GM18867 (cell line): ENCODE data around the gene ZDHHC1.
"Not testable (repeated sequence)": the region's sequence is repeated elsewhere in the genome, so short reads cannot be mapped to it uniquely, and the experiment has no call there.

ENCODE experiments used
- ATAC-seq: cut with Tn5 transposase; IDR thresholded peaks from one replicate; pipeline ENCODE4 v1.9.1; 2021; ENCODE audit warnings: mild to moderate bottlenecking, moderate library complexity; ENCODE audit not compliant: unreplicated experiment

ZDHHC1 gene

GRCh38 chr16:67394155-67395104 lies 21.8 kb downstream of the ZDHHC1 start:
- no peak for ATAC-seq

GRCh38 chr16:67393788-67394154 lies 22.5 kb downstream of the ZDHHC1 start:
- no peak for ATAC-seq

- ATAC-seq = no peak
Measured at GRCh38 chr16:67393111-67393787, 23.0 kb downstream of the ZDHHC1 start, which contains the start of gene TPPP3. TSS of gene TPPP3 (minus strand) at chr16:67393498. CDS start at chr16:67391111, 2,387 bp downstream.

GRCh38 chr16:67392301-67393059 lies 23.8 kb downstream of the ZDHHC1 start:
- no peak for ATAC-seq

- no peak for ATAC-seq
Measured at GRCh38 chr16:67391424-67392300, 24.6 kb downstream of the ZDHHC1 start.

- ATAC-seq = no peak
Measured at GRCh38 chr16:67390816-67391423, 25.4 kb downstream of the ZDHHC1 start.

GRCh38 chr16:67389911-67390815 lies 26.1 kb downstream of the ZDHHC1 start:
- no peak for ATAC-seq

GRCh38 chr16:67388591-67388990 lies 27.7 kb downstream of the ZDHHC1 start:
- ATAC-seq = no peak

- no peak for ATAC-seq
Measured at GRCh38 chr16:67388191-67388590, 28.1 kb downstream of the ZDHHC1 start.

- no peak for ATAC-seq
Measured at GRCh38 chr16:67387479-67388079, 28.7 kb downstream of the ZDHHC1 start.

GRCh38 chr16:67386861-67387455 lies 29.3 kb downstream of the ZDHHC1 start:
- ATAC-seq = no peak

- no peak for ATAC-seq
Measured at GRCh38 chr16:67384778-67385510, 31.3 kb downstream of the ZDHHC1 start.

GRCh38 chr16:67383284-67383683 lies 33.0 kb downstream of the ZDHHC1 start:
- ATAC-seq = no peak

GRCh38 chr16:67378642-67379041 lies 37.6 kb downstream of the ZDHHC1 start:
- no peak for ATAC-seq

GRCh38 chr16:67376012-67376411 lies 40.3 kb downstream of the ZDHHC1 start:
- ATAC-seq = not testable (repeated sequence)

- no peak for ATAC-seq
Measured at GRCh38 chr16:67372664-67373063, 43.6 kb downstream of the ZDHHC1 start.

GRCh38 chr16:67370661-67371060 lies 45.6 kb downstream of the ZDHHC1 start:
- ATAC-seq = no peak
